BJ (cell line): ENCODE data around the gene MBOAT7. TPM values are rescaled to one million over a fixed set of nuclear protein-coding genes. Genes with fewer than 3 reads are reported as not detected.
"Not testable (repeated sequence)": the region's sequence is repeated elsewhere in the genome, so short reads cannot be mapped to it uniquely, and the experiment has no call there.

ENCODE experiments used
- CTCF ChIA-PET: fragments of 350-600 bp; formaldehyde crosslinking; extraction: SDS; loops from one replicate; lab custom pipeline; 2021; ENCODE audit warnings: antibody characterized with exemption, inconsistent platforms; lab: Yijun Ruan, JAX
- POLR2A ChIA-PET: fragments of 300-600 bp; sonication (Branson Sonifier 250); formaldehyde crosslinking; extraction: SDS; loops from one replicate; lab custom pipeline; 2021; ENCODE audit warnings: antibody characterized with exemption; lab: Charles Lee
- DNase-seq: peaks from one replicate; pipeline ENCODE4 v3.0.0-alpha.2; 2011; ENCODE audit warnings: low read depth
- H3K27me3 ChIP-seq: 2 replicates; pipeline ENCODE4 v1.6.0; 2011; ENCODE audit warnings: low read length; ENCODE audit not compliant: control insufficient read depth, insufficient read depth
- H3K36me3 ChIP-seq: 2 replicates; pipeline ENCODE4 v1.5.1; 2011; ENCODE audit warnings: low read length; ENCODE audit not compliant: control insufficient read depth, insufficient read depth
- H3K4me3 ChIP-seq: 2 replicates; pipeline ENCODE4 v1.5.1; 2011; ENCODE audit warnings: low read depth, mild to moderate bottlenecking, control low read depth, low read length
- CTCF ChIP-seq: IDR thresholded peaks from 2 replicates; pipeline ENCODE4 v1.5.1; 2011; ENCODE audit warnings: low read depth, mild to moderate bottlenecking, control low read depth, inconsistent platforms, low read length, moderate library complexity; ENCODE audit not compliant: insufficient read depth
- polyA plus RNA-seq: library from polyadenylated mRNA; depleted of rRNA; stranded (reverse); fragments of >200 nt; gene quantifications from 2 replicates; pipeline ENCODE4 v1.2.3, GENCODE V29; 2011

MBOAT7 gene
- polyA plus RNA-seq, 1 experiment, result 101 TPM

GRCh38 chr19:54218960-54219661 lies 29.7 kb upstream of the MBOAT7 start:
- no peak for DNase-seq
- Histone ChIP-seq H3K36me3 (peaks cover 9% of the 10 kb centered on the region), H3K27me3 (0 out of 2 replicates have a peak, but pooled peaks cover 2% of the 10 kb centered on the region), H3K4me3 (no peak overlapping the region)
- ChIA-PET CTCF (interaction anchor here (1.4 kb wide), 1 partner anchor 51 kb away, joined by 3 read pairs; no protein-coding TSS in a partner anchor), POLR2A (no interaction called here)
- no peak for TF ChIP-seq CTCF

- no peak for TF ChIP-seq CTCF
- no peak for DNase-seq
- Histone ChIP-seq H3K4me3 (no peak overlapping the region), H3K36me3 (peaks cover 9% of the 10 kb centered on the region), H3K27me3 (0 out of 2 replicates have a peak, but pooled peaks cover 2% of the 10 kb centered on the region)
- ChIA-PET POLR2A (no interaction called here), CTCF (interaction anchor here (1.4 kb wide), 1 partner anchor 50 kb away, joined by 3 read pairs; no protein-coding TSS in a partner anchor)
Measured at GRCh38 chr19:54218259-54218658, 28.9 kb upstream of the MBOAT7 start.

GRCh38 chr19:54217517-54218247 lies 28.3 kb upstream of the MBOAT7 start:
- H3K4me3 ChIP-seq, H3K27me3 ChIP-seq, H3K36me3 ChIP-seq, POLR2A ChIA-PET, DNase-seq: not testable (repeated sequence)
- CTCF ChIA-PET, result interaction anchor here (1.4 kb wide), 1 partner anchor 49 kb away, joined by 3 read pairs; no protein-coding TSS in a partner anchor

GRCh38 chr19:54216869-54217268 lies 27.5 kb upstream of the MBOAT7 start:
- no peak overlapping the region for H3K4me3 ChIP-seq
- H3K36me3 ChIP-seq, result peaks cover 9% of the 10 kb centered on the region
- no peak for TF ChIP-seq CTCF
- ChIA-PET POLR2A (no interaction called here), CTCF (interaction anchor here (0.9 kb wide), 1 partner anchor 11 kb away, joined by 5 read pairs; no protein-coding TSS in a partner anchor)
- no peak for DNase-seq
- H3K27me3 ChIP-seq, result no peaks in the 10 kb centered on the region

GRCh38 chr19:54214734-54215133 lies 25.4 kb upstream of the MBOAT7 start:
- POLR2A ChIA-PET, DNase-seq, CTCF ChIA-PET, H3K27me3 ChIP-seq, H3K4me3 ChIP-seq, H3K36me3 ChIP-seq: not testable (repeated sequence)

- H3K4me3 ChIP-seq, H3K36me3 ChIP-seq, H3K27me3 ChIP-seq, DNase-seq, CTCF ChIA-PET, POLR2A ChIA-PET: not testable (repeated sequence)
Measured at GRCh38 chr19:54214217-54214616, 24.8 kb upstream of the MBOAT7 start.
